DMS153 treated with DMSO at 0.1 percent for 48 hours (cell line): ENCODE results near the gene TJP2.
A peak's percentile ranks its signal among the peaks of the same experiment; 100 is the strongest.

Experiments
- DNase-seq: peaks from one replicate; lab custom pipeline; 2025; ENCODE audit not compliant: unreplicated experiment; lab: John Stamatoyannopoulos, UW

TJP2 gene

GRCh38 chr9:69173891-69174615 lies at the start of gene TJP2:
TJP2 (plus strand) TSS chr9:69174277; CDS start chr9:69174373, 96 bp downstream.
- no peak for DNase-seq

- no peak for DNase-seq
Observed at GRCh38 chr9:69130456-69131441, 43.3 kb upstream of the TJP2 start.

DNA sequence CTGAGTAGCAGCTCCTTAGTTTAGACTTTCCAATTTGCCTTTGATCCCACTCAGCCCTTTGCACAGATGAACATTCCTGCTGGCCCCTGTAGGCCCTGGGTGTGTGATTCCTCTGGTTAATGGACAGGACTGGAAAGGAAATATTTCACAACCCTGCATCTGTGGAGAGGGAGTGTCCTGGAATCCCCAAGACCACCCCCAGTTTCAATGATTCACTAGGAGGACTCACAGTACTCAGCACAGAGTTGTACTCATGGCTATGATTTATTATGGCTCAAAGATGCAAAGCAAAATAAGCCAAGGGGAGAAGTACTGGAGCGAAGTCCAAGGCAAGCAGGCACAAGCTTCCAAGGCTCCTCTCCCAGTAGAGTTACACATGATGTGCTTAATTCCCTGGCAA lies 42.4 kb upstream of the TJP2 start:
- DNase-seq = no peak

GRCh38 chr9:69132361-69132760 lies 41.7 kb upstream of the TJP2 start:
- DNase-seq = no peak

DNA sequence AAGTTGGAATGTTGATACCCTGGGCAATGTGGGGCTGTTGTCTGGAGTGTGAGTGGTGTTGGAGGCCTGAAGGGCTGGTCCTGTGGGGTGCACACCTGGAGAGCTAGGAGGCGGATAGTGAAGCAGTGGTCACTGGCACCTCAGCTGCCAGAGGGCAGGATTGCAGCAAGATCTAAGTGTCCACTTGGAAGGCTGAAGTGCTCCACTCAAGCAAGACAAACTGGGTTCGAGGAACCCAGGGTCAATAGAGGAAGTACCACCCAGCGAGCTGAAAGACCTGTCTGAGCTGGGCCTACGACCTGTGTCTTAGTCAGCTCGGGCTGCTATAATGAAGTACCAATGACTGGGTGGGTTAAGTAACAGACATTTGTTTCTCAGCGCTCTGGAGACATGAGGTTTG lies 39.7 kb upstream of the TJP2 start:
- no peak for DNase-seq

DNA sequence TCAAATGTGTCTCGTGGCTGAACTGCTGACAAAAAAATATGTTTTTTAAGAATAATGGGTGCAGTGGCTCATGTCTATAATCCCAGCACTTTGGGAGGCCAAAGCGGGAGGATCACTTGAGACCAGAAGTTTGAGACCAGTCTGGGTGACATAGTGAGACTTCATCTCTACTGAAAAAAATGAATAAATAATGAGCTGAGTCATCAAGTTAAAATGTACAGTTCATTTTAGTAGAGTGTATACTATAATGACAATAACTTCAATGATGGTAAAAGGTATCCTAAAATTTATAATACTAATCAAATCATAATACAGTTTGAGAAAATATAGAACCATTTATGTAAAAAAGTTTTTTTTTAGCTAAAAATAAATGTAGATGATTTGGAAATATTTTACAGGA lies 37.9 kb upstream of the TJP2 start:
- no peak for DNase-seq

- no peak for DNase-seq
Observed at GRCh38 chr9:69136779-69137178, 37.3 kb upstream of the TJP2 start.

GRCh38 chr9:69137311-69137710 lies 36.8 kb upstream of the TJP2 start:
- DNase-seq = no peak

DNA sequence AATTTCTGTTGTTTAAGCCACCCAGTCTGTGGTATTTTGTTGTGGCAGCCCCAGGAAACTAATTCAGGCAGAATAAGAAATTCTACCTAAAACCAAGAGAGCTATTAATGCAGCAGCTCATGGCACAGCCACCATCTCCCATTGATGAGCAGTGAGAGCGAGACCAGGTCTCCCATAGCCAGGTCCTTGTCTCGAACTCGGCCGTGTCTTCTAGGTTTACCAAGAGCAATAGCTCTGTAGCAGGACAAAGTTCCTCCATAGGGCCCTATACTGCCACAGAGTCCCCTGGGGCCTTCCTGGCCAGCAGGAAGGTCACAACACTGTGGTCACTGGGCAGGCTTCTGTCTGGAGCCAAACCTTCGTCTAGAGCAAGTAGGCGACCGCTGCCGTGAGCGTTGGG lies 34.5 kb upstream of the TJP2 start:
- DNase-seq = no peak

DNA sequence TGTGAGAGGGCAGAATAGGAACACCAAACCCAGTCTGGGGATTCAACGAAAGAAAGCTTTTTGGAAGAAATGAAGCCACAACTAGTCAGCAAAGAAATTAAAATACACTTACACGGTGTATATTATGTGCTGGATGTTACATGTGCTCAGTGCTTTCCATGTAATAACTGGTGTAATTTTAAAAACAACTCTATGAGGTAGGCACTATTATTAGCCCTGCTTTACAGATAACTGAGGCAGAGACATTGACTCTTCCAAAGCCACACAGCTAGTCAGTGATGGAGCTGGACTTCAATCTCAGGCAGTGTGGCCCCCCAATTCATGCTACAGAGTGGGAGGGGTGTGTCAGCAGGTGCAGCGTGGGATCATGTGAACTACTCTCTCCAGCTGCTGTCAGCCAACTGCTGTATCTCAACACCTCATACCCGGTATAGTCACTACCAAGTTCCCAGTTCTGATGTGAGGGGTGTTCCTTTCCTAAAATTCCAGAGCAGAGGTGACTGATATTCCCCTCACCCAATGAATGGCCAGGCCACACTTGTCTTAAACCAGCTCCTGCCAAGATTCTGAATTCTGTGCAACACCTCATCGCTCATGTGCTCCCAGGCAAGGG lies 33.8 kb upstream of the TJP2 start:
- DNase-seq = no peak

DNA sequence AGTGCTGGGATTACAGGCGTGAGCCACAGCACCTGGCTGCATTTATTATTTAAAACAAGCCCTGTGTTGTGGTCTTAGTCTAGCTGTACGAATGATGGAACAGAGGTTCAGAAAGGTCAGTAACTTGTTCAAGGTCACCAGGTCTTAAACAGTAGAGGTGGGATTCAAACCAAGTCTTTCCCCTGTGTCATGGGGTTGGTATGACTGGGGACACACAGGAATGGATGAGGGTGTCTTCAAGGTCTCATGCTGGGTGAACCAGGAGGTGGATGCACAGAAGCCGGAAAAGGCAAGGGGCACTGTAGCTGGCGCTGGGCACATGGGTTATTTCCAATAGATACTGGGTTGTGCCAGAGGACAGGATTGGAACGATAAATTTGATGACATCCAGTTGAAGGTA lies 32.2 kb upstream of the TJP2 start:
- no peak for DNase-seq

DNA sequence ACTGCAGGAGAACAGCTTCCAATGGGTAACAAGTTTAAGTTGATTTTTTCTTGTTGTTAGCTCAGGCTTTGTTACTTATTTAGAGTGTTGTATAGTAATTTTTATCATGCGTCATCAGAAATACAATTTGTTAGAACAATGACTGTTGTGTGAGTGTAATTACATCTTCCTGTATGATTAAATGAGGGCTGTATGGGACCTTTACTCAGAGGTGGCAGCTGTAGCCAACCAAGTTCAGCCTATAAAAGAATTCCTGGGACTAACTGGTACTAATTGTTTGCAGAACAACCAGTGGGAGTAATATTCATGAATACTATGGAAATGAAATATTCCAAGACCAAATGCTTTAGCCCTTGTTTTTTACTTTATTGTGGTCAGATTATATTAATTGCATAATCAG lies 30.8 kb upstream of the TJP2 start:
- DNase-seq = no peak

DNA sequence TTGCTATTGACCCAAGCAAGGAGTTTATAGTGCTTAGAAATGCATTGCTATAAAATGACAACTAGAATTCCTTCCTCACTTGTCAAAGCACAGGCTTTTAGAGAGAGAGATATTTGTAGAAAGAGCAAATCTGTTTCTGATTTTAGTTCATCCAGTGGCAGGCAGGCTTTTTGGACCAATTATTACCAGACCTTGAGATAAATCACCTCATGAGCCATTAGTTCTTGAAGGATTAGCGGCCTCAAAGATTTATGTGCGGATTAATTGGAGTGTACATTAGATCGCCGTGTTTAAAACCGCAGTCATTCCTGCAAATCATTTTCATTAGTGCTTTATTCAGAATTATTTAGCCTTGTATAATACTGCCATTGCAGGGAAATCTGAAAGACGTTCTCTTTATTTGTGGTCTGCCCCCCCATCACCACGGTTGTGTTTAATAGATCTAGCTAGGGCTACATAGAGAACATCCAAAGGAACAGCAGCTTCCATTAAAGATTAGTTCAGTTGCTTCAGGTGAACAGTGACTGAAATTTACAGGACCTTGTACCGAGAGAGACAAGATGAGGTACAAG lies 28.8 kb upstream of the TJP2 start:
- DNase-seq = no peak

DNA sequence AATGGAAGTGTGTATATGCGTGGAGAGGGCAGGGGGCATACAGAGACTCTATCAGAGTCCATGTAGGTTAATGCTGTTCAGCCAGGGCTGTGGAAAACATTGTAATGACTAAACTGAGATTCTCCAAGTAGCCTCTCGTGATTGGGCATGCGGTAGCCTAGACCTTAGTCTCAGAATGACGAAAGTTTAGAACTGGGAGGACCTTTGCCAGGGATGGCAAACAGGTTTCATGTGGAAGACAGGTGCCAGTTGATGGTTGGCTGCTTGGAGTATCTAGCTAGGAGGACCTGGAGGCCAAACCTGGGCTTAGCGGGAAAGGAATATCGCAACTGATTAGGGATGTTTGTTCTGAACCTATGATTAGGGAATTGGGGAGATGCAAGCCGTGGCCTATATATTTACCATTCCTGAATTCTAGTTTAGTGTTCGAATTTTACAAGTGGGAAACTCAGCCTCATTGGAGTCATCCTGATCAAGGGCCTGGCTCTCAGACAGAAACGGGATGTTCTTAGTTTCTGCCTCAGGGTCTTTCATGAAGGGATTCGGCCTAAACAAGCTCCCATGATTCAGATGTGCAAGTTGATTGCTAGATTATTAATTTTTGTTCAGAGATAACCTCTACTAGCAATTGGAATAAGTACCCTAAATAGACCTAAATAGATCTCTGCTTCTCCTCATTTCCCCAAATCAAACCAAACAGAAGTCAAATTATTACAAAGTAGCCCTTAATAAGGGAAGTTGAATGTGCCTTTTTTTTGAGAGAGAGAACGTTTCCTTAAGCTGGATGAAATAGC lies 26.8 kb upstream of the TJP2 start:
- no peak for DNase-seq

- DNase-seq = peak; percentile 89
Observed at GRCh38 chr9:69149321-69149807, 24.7 kb upstream of the TJP2 start.

DNA sequence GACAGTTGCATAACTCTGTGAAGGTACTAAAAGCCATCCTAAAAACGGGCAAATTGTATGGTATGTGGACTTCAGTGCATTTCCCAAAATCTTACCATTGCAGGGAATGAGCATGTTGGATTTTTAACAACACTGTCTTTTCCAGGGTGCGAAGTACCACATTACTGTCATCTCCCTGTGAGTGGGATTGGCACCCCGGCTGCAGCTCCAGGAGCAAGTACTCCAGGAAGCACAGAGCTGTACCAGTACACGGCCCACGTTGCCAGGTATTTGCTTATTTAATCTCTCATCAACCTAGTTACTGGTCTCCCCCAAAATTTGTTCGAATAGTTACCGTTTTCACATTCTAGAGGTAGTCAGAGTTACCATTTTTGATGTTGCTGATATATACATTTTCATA lies 22.6 kb upstream of the TJP2 start:
- DNase-seq = no peak

- no peak for DNase-seq
Observed at GRCh38 chr9:69153707-69154521, 20.2 kb upstream of the TJP2 start.

- DNase-seq = no peak
Observed at GRCh38 chr9:69155341-69156030, 18.6 kb upstream of the TJP2 start.
